CD8-positive, alpha-beta memory T cell (primary cell): Measurements from ENCODE around the gene SLC40A1. TPM values are rescaled to one million over a fixed set of nuclear protein-coding genes. Genes with fewer than 3 reads are reported as not detected.

Experiments
- CTCF ChIA-PET: fragments of 350-600 bp; sonication (Branson Sonifier 250); formaldehyde crosslinking; loops from one replicate; lab custom pipeline; 2021; ENCODE audit warnings: antibody characterized with exemption; lab: Charles Lee
- POLR2A ChIA-PET: fragments of 350-600 bp; sonication (Branson Sonifier 250); formaldehyde crosslinking; loops from one replicate; lab custom pipeline; 2021; ENCODE audit warnings: antibody characterized with exemption; lab: Charles Lee
- DNase-seq, 5 donors: peaks; one replicate each; pipeline versions ENCODE4 v3.0.0 to v3.0.0-alpha.2; 2020 to 2022; ENCODE audit warnings: mixed read lengths in 1 of 5
- H3K27ac ChIP-seq: one replicate; pipeline ENCODE4 v1.7.0; 2013; ENCODE audit warnings: low read depth, mild to moderate bottlenecking, low read length, moderate library complexity
- H3K27me3 ChIP-seq: 2 replicates; pipeline ENCODE4 v1.7.0; 2013; ENCODE audit warnings: low read length, mild to moderate bottlenecking; ENCODE audit not compliant: insufficient read depth, poor library complexity, severe bottlenecking
- H3K36me3 ChIP-seq: 2 replicates; pipeline ENCODE4 v1.7.0; 2013; ENCODE audit warnings: mild to moderate bottlenecking, low read length, moderate library complexity; ENCODE audit not compliant: insufficient read depth
- H3K4me1 ChIP-seq: 2 replicates; pipeline ENCODE4 v1.7.0; 2013; ENCODE audit warnings: mild to moderate bottlenecking, low read length, moderate library complexity; ENCODE audit not compliant: insufficient read depth
- H3K4me3 ChIP-seq: 2 replicates; pipeline ENCODE4 v1.7.0; 2013; ENCODE audit warnings: mild to moderate bottlenecking, low read length
- H3K9me3 ChIP-seq: 2 replicates; pipeline ENCODE4 v1.7.0; 2013; ENCODE audit warnings: mild to moderate bottlenecking, low read length
- H3K27ac Mint-ChIP-seq, 8 donors: one replicate each; pipeline ENCODE4 v1.8.0; 2020 to 2021; ENCODE audit warnings: mixed read lengths in 8 of 8, mild to moderate bottlenecking in 6 of 8, inconsistent platforms in 3 of 8, moderate library complexity in 3 of 8
- H3K27me3 Mint-ChIP-seq, 2 donors: one replicate each; pipeline ENCODE4 v1.8.0; 2020 to 2021; ENCODE audit warnings: mixed read lengths in 2 of 2, mild to moderate bottlenecking in 1 of 2, moderate library complexity in 1 of 2
- H3K36me3 Mint-ChIP-seq, 3 donors: one replicate each; pipeline ENCODE4 v1.8.0; 2020 to 2021; ENCODE audit warnings: mixed read lengths in 3 of 3, inconsistent platforms in 1 of 3, mild to moderate bottlenecking in 1 of 3
- H3K4me1 Mint-ChIP-seq, 3 donors: one replicate each; pipeline ENCODE4 v1.8.0; 2020 to 2021; ENCODE audit warnings: mixed read lengths in 3 of 3, inconsistent platforms in 1 of 3, mild to moderate bottlenecking in 1 of 3
- H3K4me3 Mint-ChIP-seq, 7 donors: one replicate each; pipeline ENCODE4 v1.8.0; 2020 to 2021; ENCODE audit warnings: mixed read lengths in 7 of 7, mild to moderate bottlenecking in 6 of 7, moderate library complexity in 4 of 7, inconsistent platforms in 2 of 7
- H3K9me3 Mint-ChIP-seq, 5 donors: one replicate each; pipeline ENCODE4 v1.8.0; 2020 to 2022; ENCODE audit warnings: mixed read lengths in 5 of 5, mild to moderate bottlenecking in 3 of 5, moderate library complexity in 2 of 5, inconsistent platforms in 1 of 5
- polyA plus RNA-seq: library from polyadenylated mRNA; unstranded; fragments of 300-500 nt; fragmentation: Illumina TruSeq; gene quantifications from one replicate; pipeline ENCODE4 v1.2.3, GENCODE V29; 2021
- total RNA-seq, 2 experiments: library from RNA; stranded (reverse); gene quantifications; one replicate each; pipeline ENCODE4 v1.2.3, GENCODE V29; 2021

Gene SLC40A1
- total and polyA plus RNA-seq, 3 experiments from 2014 or later, result 1.9 to 13.7 (median 2.7) TPM

GRCh38 chr2:189538402-189538801, 42.2 kb downstream of the SLC40A1 start:
- CTCF ChIA-PET, result no interaction called here
- no peaks in the 10 kb centered on the region for H3K4me1 Mint-ChIP-seq
- no peak overlapping the region for H3K27ac Mint-ChIP-seq
- H3K36me3 Mint-ChIP-seq, result no peaks in the 10 kb centered on the region
- Histone ChIP-seq H3K36me3 (no peaks in the 10 kb centered on the region), H3K27ac (no peak overlapping the region), H3K27me3 (no peaks in the 10 kb centered on the region), H3K4me3 (no peak overlapping the region), H3K4me1 (no peaks in the 10 kb centered on the region), H3K9me3 (no peaks in the 10 kb centered on the region)
- POLR2A ChIA-PET, result no interaction called here
- no peak for DNase-seq
- H3K27me3 Mint-ChIP-seq, result peaks cover 0 to 17% of the 10 kb centered on the region in 2 donors
- H3K9me3 Mint-ChIP-seq, result no peaks in the 10 kb centered on the region
- H3K4me3 Mint-ChIP-seq, result no peak overlapping the region

DNA sequence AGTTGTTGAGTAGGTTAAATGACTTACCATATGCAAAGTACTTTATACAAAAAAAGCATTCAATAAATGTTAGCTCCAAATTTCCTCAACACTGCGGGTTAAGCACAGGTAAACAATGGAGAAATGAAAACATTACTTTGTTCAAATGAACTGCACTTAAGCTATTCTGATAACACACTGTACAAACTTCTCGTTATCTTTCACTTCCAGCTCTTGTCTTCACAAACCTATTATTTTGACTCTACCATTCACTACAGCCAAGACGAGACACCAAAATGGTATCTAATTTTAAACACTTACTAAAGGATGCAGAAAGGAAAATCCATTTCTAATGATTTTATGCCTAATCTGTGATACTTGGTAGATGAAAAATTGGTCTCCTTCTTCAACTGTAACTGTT, 43.8 kb downstream of the SLC40A1 start:
- Mint-ChIP-seq H3K9me3 (no peaks in the 10 kb centered on the region), H3K36me3 (no peaks in the 10 kb centered on the region), H3K27me3 (peaks cover 0 to 14% of the 10 kb centered on the region in 2 donors), H3K4me1 (no peaks in the 10 kb centered on the region), H3K4me3 (no peak overlapping the region), H3K27ac (no peak overlapping the region)
- no peaks in the 10 kb centered on the region for H3K9me3 ChIP-seq
- DNase-seq, result no peak
- H3K36me3 ChIP-seq, result no peaks in the 10 kb centered on the region
- ChIA-PET CTCF (no interaction called here), POLR2A (no interaction called here)
- H3K4me3 ChIP-seq, result no peak overlapping the region
- no peaks in the 10 kb centered on the region for H3K27me3 ChIP-seq
- no peak overlapping the region for H3K27ac ChIP-seq
- H3K4me1 ChIP-seq, result no peaks in the 10 kb centered on the region

DNA sequence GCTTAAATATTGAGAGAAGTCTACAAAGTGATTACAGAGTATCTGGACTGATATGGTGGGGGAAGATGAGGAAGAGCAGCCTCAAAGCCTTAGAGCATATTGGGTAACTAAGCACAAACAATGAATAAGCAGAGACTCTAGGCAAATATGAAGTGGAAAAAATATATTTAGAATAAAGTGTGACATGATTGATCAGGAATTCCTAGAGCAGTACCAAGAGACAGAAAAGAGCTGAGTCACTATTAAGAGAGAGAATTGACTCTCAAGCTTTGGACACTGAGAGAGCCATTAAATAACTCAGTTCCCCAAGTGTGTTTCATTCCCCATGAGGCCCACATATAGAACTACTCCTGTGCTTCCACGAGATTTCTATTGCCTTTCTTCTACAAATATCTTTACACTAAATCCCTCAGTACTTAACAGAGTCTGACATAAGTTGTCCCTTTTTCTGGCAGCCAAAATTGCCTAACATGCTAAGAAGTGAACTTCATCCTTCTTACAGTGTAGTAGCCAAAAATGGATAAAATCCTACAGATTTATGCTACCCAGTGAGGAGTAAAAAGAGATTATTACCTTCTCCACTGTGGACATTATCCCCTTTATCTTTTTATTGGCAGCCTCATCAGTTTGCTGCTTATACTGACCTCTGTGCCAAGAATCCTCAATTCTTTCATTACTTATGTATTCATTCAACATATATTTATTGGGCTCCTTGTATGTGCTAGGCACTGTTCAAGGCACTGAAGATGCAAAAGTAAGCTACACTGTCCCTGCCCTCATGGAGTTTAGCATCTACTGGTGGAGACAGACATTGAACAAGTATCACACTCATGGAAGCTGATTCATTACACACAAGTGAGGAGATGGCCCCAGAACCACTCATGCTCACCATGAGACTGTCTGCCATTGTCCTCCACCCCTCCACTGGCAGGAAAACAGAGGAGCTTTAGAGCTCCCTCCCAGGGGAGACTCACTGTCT, 45.4 kb downstream of the SLC40A1 start:
- Mint-ChIP-seq H3K27ac (no peak overlapping the region), H3K27me3 (peaks cover 0 to 23% of the 10 kb centered on the region in 2 donors), H3K36me3 (no peaks in the 10 kb centered on the region), H3K9me3 (no peaks in the 10 kb centered on the region), H3K4me3 (no peak overlapping the region), H3K4me1 (no peaks in the 10 kb centered on the region)
- Histone ChIP-seq H3K4me3 (no peak overlapping the region), H3K27me3 (no peaks in the 10 kb centered on the region), H3K36me3 (no peaks in the 10 kb centered on the region), H3K27ac (no peak overlapping the region), H3K4me1 (no peaks in the 10 kb centered on the region), H3K9me3 (no peaks in the 10 kb centered on the region)
- ChIA-PET CTCF (no interaction called here), POLR2A (no interaction called here)
- no peak for DNase-seq

GRCh38 chr2:189533288-189534035, 47.1 kb downstream of the SLC40A1 start:
- no peaks in the 10 kb centered on the region for H3K9me3 ChIP-seq
- Mint-ChIP-seq H3K27me3 (peaks cover 0 to 27% of the 10 kb centered on the region in 2 donors), H3K4me1 (no peaks in the 10 kb centered on the region), H3K36me3 (no peaks in the 10 kb centered on the region), H3K27ac (no peak overlapping the region), H3K9me3 (no peaks in the 10 kb centered on the region), H3K4me3 (no peak overlapping the region)
- POLR2A ChIA-PET, result no interaction called here
- H3K4me1 ChIP-seq, result no peaks in the 10 kb centered on the region
- no peak overlapping the region for H3K4me3 ChIP-seq
- no peaks in the 10 kb centered on the region for H3K27me3 ChIP-seq
- no peak for DNase-seq
- H3K36me3 ChIP-seq, result no peaks in the 10 kb centered on the region
- no peak overlapping the region for H3K27ac ChIP-seq
- CTCF ChIA-PET, result no interaction called here

GRCh38 chr2:189530965-189531637, 49.5 kb downstream of the SLC40A1 start:
- CTCF ChIA-PET, result no interaction called here
- Histone ChIP-seq H3K36me3 (no peaks in the 10 kb centered on the region), H3K27ac (no peak overlapping the region), H3K9me3 (no peaks in the 10 kb centered on the region), H3K27me3 (no peaks in the 10 kb centered on the region), H3K4me3 (no peak overlapping the region), H3K4me1 (no peaks in the 10 kb centered on the region)
- DNase-seq, result no peak
- Mint-ChIP-seq H3K27ac (peak overlapping the region in 1 of 8 donors; percentile 38), H3K4me3 (no peak overlapping the region), H3K36me3 (no peaks in the 10 kb centered on the region), H3K4me1 (no peaks in the 10 kb centered on the region), H3K27me3 (peaks cover 4 to 23% of the 10 kb centered on the region in 2 donors), H3K9me3 (no peaks in the 10 kb centered on the region)
- POLR2A ChIA-PET, result no interaction called here

- Mint-ChIP-seq H3K27ac (no peak overlapping the region), H3K27me3 (peaks cover 4 to 23% of the 10 kb centered on the region in 2 donors), H3K4me1 (no peaks in the 10 kb centered on the region), H3K4me3 (no peak overlapping the region), H3K9me3 (no peaks in the 10 kb centered on the region), H3K36me3 (no peaks in the 10 kb centered on the region)
- no peaks in the 10 kb centered on the region for H3K4me1 ChIP-seq
- POLR2A ChIA-PET, result no interaction called here
- H3K4me3 ChIP-seq, result no peak overlapping the region
- CTCF ChIA-PET, result no interaction called here
- H3K27me3 ChIP-seq, result no peaks in the 10 kb centered on the region
- H3K36me3 ChIP-seq, result no peaks in the 10 kb centered on the region
- H3K27ac ChIP-seq, result no peak overlapping the region
- no peaks in the 10 kb centered on the region for H3K9me3 ChIP-seq
- no peak for DNase-seq
Measured at GRCh38 chr2:189528617-189529016, 52.0 kb downstream of the SLC40A1 start.

- CTCF ChIA-PET, result no interaction called here
- H3K36me3 ChIP-seq, result no peaks in the 10 kb centered on the region
- H3K4me3 ChIP-seq, result no peak overlapping the region
- no peaks in the 10 kb centered on the region for H3K4me1 Mint-ChIP-seq
- H3K27ac Mint-ChIP-seq, result no peak overlapping the region
- H3K27ac ChIP-seq, result no peak overlapping the region
- H3K9me3 ChIP-seq, result no peaks in the 10 kb centered on the region
- H3K9me3 Mint-ChIP-seq, result no peaks in the 10 kb centered on the region
- POLR2A ChIA-PET, result no interaction called here
- no peaks in the 10 kb centered on the region for H3K36me3 Mint-ChIP-seq
- no peak overlapping the region for H3K4me3 Mint-ChIP-seq
- no peaks in the 10 kb centered on the region for H3K27me3 ChIP-seq
- no peaks in the 10 kb centered on the region for H3K4me1 ChIP-seq
- no peak for DNase-seq
- peaks cover 4 to 23% of the 10 kb centered on the region in 2 donors for H3K27me3 Mint-ChIP-seq
Measured at GRCh38 chr2:189527812-189528592, 52.6 kb downstream of the SLC40A1 start.
